Panc1 (cell line): Measurements from ENCODE around the gene PDGFA. TPM values are rescaled to one million over a fixed set of nuclear protein-coding genes. Genes with fewer than 3 reads are reported as not detected.

Experiments
- ATAC-seq: fragments of 200-7000 bp; cut with Tn5 transposase; 2 replicates; pipeline ENCODE4 v1.9.1; 2020; ENCODE audit warnings: mild to moderate bottlenecking, moderate library complexity
- BruUV-seq: library from RNA; stranded (reverse); fragments of 400-500 nt; replicated peaks from 2 replicates; lab custom pipeline; 2021; lab: Mats Ljungman, UMichigan
- CTCF ChIA-PET: fragments of 300-600 bp; sonication (Branson Sonifier 250); formaldehyde crosslinking; loops from one replicate; lab custom pipeline; 2022; ENCODE audit warnings: antibody characterized with exemption; lab: Charles Lee
- POLR2A ChIA-PET: fragments of 300-600 bp; sonication (Branson Sonifier 250); formaldehyde crosslinking; loops from one replicate; lab custom pipeline; 2022; ENCODE audit warnings: antibody characterized with exemption; lab: Charles Lee
- DNase-seq: peaks from one replicate; pipeline ENCODE4 v3.0.0-alpha.2; 2010; ENCODE audit warnings: low read depth, low spot score
- H3K27ac ChIP-seq: 2 replicates; pipeline ENCODE4 v1.5.1; 2011; ENCODE audit warnings: mild to moderate bottlenecking, low read length, inconsistent platforms
- H3K27me3 ChIP-seq: fragments of 200-500 bp; sonication (Bioruptor generic); 2 replicates; pipeline ENCODE4 v1.6.0; 2014; ENCODE audit warnings: low read length, inconsistent platforms; ENCODE audit not compliant: control insufficient read depth, insufficient read depth
- H3K36me3 ChIP-seq: fragments of 200-500 bp; sonication (Bioruptor generic); 2 replicates; pipeline ENCODE4 v1.5.1; 2014; ENCODE audit warnings: inconsistent platforms, mild to moderate bottlenecking, low read length, moderate library complexity; ENCODE audit not compliant: control insufficient read depth, insufficient read depth
- H3K4me1 ChIP-seq: 2 replicates; pipeline ENCODE4 v1.5.1; 2011; ENCODE audit warnings: inconsistent platforms, mild to moderate bottlenecking, low read length, moderate library complexity; ENCODE audit not compliant: control insufficient read depth, insufficient read depth
- H3K4me3 ChIP-seq, 2 experiments: 2 replicates each; pipeline ENCODE4 v1.5.1; 2011 to 2012; ENCODE audit warnings: low read depth in 2 of 2, low read length in 2 of 2, mild to moderate bottlenecking in 2 of 2, inconsistent platforms in 1 of 2, moderate library complexity in 1 of 2
- H3K9me3 ChIP-seq: fragments of 200-500 bp; sonication (Bioruptor generic); 2 replicates; pipeline ENCODE4 v1.5.1; 2014; ENCODE audit warnings: low read depth, mild to moderate bottlenecking, inconsistent platforms, low read length, moderate library complexity; ENCODE audit not compliant: control insufficient read depth, insufficient read depth
- CTCF ChIP-seq: fragments of 450-650 bp; IDR thresholded peaks from 2 replicates; pipeline ENCODE4 v1.5.1; 2017; ENCODE audit warnings: mild to moderate bottlenecking
- POLR2AphosphoS5 ChIP-seq: IDR thresholded peaks from 2 replicates; pipeline ENCODE4 v1.6.1; 2012; ENCODE audit warnings: mild to moderate bottlenecking, low read depth, low read length, moderate library complexity
- REST ChIP-seq, 2 experiments: IDR thresholded peaks; 2 replicates each; pipeline ENCODE4 v1.6.1; 2011 to 2012; ENCODE audit warnings: low read depth in 2 of 2, control low read depth in 1 of 2, low read length in 1 of 2, mild to moderate bottlenecking in 1 of 2, moderate library complexity in 1 of 2; ENCODE audit not compliant: insufficient read depth in 1 of 2
- SIN3A ChIP-seq: IDR thresholded peaks from 2 replicates; pipeline ENCODE4 v1.6.1; 2012; ENCODE audit warnings: low read depth, mild to moderate bottlenecking, low read length, moderate library complexity, borderline replicate concordance; ENCODE audit not compliant: insufficient read depth
- TCF7L2 ChIP-seq: IDR thresholded peaks from 2 replicates; pipeline ENCODE4 v1.6.1; 2011; ENCODE audit warnings: mild to moderate bottlenecking, low read depth, low read length, inconsistent platforms
- in situ Hi-C: cut with HindIII; loops from 2 replicates; pipeline ENCODE4 v1.10.0; 2016; ENCODE audit warnings: low sequenced_read_pairs, low pct_unique_long_range_greater_than_20kb
- intact Hi-C: fragments of 100-400 bp; cut with micrococcal nuclease; formaldehyde crosslinking; loops from one replicate; pipeline ENCODE4 v1.10.0; 2022; ENCODE audit not compliant: unreplicated experiment
- total RNA-seq: library from RNA; stranded (reverse); gene quantifications from one replicate; pipeline ENCODE4 v1.2.1, GENCODE V29; 2021; ENCODE audit not compliant: unreplicated experiment

The PDGFA gene
- total RNA-seq, 1 experiment from 2014 or later: 18.5 TPM

GRCh38 chr7:567305-567883, 47.7 kb upstream of the PDGFA start:
- intact Hi-C loops (no loop called here), in situ Hi-C loops (no loop called here)
- DNase-seq (no peak), ATAC-seq (no peak)
- no peaks in the 10 kb centered on the region for H3K9me3 ChIP-seq
- no peaks in the 10 kb centered on the region for H3K27me3 ChIP-seq
- no peaks in the 10 kb centered on the region for H3K36me3 ChIP-seq
- BruUV-seq: no TSS peak
- ChIA-PET CTCF (no interaction called here), POLR2A (no interaction called here)
- H3K4me1 ChIP-seq: no peaks in the 10 kb centered on the region
- H3K27ac ChIP-seq: no peak overlapping the region
- TF ChIP-seq SIN3A (no peak), REST (IDR thresholded peaks at IDR 0.05; ENCODE audit: insufficient read depth in 1 of 2, low read depth in 2 of 2, low read length in 1 of 2) (no peak), TCF7L2 (no peak), POLR2AphosphoS5 (no peak), CTCF (no peak)
- no peak overlapping the region for H3K4me3 ChIP-seq

- intact Hi-C loops: no loop called here
Observed at GRCh38 chr7:566100-566499, 46.5 kb upstream of the PDGFA start.

More at GRCh38 chr7:566100-566499, 46.5 kb upstream of the PDGFA start:
- no peaks in the 10 kb centered on the region for H3K36me3 ChIP-seq
- H3K4me3 ChIP-seq: no peak overlapping the region
- H3K27ac ChIP-seq: no peak overlapping the region
- CTCF ChIA-PET: no interaction called here
- H3K27me3 ChIP-seq: no peaks in the 10 kb centered on the region
- DNase-seq: no peak
- in situ Hi-C loops: no loop called here
- no TSS peak for BruUV-seq
- ATAC-seq: no peak
- POLR2A ChIA-PET: no interaction called here
- no peaks in the 10 kb centered on the region for H3K9me3 ChIP-seq
- no peak for TF ChIP-seq CTCF
- no peak for TF ChIP-seq POLR2AphosphoS5
- TF ChIP-seq TCF7L2: no peak
- no peak for TF ChIP-seq SIN3A
- TF ChIP-seq REST (IDR thresholded peaks at IDR 0.05; ENCODE audit: insufficient read depth in 1 of 2, low read depth in 2 of 2, low read length in 1 of 2): no peak
- H3K4me1 ChIP-seq: no peaks in the 10 kb centered on the region
